ENCODE results near the gene SRPK2.

GRCh38 chr7:105330526-105330925, 58.2 kb downstream of the SRPK2 start:
- no peak for TF ChIP-seq EZH2 (IDR thresholded peaks at IDR 0.05; ENCODE audit: borderline replicate concordance, low read depth, low read length, poor library complexity, severe bottlenecking)
- TF ChIP-seq CTCF (conservative IDR thresholded peaks at IDR 0.05; ENCODE audit: low read depth, low read length), result no peak
